Activated CD4-positive, alpha-beta T cell treated with anti-CD3 and anti-CD28 coated beads, Interleukin-2, amount 50 U/mL, for 24 hours (primary cell): ENCODE data around the gene SDC3.

Experiments used
- DNase-seq, 2 donors: peaks; one replicate each; pipeline ENCODE4 v3.0.0-alpha.2; 2020; ENCODE audit warnings: low read depth in 1 of 2, low spot score in 1 of 2

Gene SDC3

DNA sequence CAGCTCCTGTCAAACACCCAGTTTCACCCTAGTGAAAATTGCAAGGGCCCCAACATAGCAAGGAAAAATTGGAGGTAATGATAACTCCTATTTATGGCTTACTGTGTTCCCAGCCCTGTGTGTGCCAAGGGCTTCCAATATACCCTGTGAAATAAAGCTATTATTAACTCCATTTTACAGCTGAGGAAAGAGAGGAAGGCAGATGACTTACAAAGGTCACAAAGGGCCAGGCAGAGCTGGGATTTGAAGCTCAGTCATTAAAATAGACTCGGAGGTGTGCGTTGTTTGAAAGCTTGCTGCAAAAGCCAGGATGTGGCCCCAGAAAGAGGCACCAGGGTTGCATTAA is 20.2 kb upstream of the SDC3 start:
- no peak for DNase-seq

- DNase-seq: no peak
Observed at GRCh38 chr1:30928171-30928570, 19.6 kb upstream of the SDC3 start.

GRCh38 chr1:30927448-30927847 is 18.9 kb upstream of the SDC3 start:
- DNase-seq: no peak

DNA sequence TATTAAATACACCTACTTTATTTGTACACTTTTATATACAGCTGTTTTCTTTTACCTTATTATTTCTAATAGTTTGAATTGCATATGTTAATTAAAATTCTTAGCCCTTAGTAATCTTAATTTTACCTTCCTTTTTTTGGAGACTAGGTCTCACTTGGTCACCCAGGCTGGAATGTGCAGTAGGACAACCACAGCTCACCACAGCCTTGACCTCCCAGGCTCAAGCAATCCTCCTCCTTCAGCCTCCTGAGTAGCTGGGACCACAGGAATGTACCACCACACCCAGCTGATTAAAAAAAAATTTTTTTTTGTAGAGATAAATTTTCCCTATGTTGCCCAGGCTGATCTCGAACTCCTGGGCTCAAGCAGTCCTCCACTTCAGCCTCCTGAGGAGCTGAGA is 15.0 kb upstream of the SDC3 start:
- DNase-seq: no peak

DNA sequence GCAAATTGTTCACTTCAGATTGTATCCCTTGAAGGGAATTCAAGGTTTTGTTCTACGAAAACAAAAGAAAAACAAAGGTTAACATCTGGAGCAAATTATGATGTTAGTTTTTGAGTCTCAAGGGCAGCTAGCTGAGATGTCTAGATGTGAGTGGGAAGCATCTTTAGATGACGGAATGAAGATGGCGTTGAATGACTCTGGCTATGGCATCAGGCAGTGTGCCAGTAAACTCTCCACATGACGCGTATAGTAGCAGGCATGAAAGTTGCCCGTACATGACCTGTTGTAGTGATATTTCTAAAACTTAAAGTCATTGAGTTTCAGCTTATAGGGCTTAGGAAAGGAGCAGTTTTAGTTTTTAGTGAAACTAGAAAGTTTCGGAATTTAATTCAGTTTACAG is 12.3 kb upstream of the SDC3 start:
- DNase-seq: no peak

DNA sequence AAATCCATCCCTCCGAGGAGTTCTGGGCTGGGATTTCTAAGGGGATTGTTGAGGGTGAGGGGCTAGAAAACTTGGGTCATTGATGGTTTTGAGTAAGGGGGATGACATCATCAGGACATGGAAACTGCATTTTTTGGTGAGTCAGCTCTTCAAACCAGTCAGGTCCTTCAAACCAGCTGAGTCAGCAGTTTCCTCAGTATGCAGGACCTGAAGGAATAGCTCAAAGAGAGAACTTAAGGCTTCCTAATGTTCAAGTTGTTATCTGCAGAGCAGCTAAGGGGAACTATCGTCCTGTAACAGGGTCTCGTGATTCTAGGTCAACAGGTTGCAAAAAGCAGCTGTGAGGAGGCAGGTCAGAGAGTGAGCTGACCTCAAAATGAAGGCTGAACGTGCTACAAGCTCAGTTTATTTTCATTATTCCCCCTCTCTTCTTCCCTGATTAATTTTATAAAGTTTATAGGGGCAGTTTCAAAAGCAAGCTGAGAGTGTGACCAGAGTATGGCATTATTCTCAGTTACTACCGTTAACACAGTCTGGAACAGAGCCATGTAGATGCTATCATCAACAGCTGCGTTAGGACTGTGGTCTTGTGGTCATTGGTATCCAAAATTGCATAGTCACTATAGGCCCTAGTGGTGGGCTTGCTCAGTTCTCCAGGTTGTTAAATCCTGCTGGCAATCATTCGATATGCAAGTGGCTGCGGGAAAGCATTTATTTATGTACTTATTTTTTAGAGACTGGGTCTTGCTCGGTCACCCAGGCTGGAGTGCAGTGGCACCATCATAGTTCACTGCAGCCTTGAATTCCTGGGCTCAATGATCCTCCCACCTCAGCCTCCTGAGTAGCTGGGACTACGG is 10.7 kb upstream of the SDC3 start:
- DNase-seq: no peak

GRCh38 chr1:30916296-30916695 is 7.7 kb upstream of the SDC3 start:
- no peak for DNase-seq

GRCh38 chr1:30915491-30916230 is 7.1 kb upstream of the SDC3 start:
- DNase-seq: no peak

- DNase-seq: no peak
Observed at GRCh38 chr1:30914931-30915330, 6.4 kb upstream of the SDC3 start.

DNA sequence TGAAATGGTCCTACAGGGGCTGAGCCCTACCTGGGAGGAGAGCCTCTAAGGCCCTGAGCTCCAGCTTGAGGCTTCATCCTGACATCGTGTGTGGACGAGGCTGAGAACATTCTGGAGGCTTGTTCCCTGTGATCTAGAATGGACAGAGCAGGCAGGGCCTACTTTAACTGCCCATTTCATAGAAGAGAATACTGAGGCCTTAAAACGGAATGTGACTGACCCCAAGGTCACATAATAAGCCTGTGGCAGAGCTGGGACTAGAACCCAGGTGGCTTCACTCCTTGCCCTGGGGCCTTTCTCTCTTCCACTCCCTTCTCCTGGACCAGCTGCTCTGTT is 6.0 kb upstream of the SDC3 start:
- no peak for DNase-seq

DNA sequence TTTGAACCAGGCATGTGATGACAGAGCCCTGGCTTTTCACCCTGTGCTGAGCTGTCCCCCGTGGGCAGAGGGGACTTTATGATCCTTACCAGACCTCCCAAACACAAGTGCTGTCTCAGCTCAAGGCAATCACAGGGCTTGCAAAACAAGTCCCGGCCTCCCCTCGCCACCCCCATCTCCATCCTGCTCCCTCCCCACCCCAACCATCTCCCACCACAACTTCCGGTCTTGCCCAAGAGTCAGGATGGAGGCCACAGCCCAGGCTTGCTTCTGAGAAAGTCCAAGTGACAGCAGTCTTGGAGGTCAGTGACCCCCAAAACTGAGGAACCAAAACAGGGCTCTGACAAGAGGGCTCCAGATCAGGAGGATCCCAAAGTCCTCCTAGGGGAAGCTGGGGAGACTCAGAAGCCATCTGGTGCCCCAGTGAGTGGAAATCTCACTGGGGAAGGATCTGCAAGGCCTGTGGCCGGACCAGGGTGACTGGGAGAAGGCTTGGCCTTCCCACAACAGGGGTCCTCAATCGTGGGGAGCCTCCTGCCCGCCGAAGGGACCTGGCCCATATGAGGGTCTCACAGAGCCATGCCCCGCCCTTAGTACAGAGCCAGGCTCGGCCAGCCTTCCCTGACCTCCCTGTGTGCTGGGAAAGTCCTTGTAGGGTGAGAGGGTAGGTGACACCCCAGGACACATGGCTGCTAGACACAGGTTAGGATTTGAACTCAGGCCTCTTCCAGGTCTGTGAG is 4.5 kb upstream of the SDC3 start:
- DNase-seq: no peak

GRCh38 chr1:30912224-30912623 is 3.7 kb upstream of the SDC3 start:
- DNase-seq: no peak

DNA sequence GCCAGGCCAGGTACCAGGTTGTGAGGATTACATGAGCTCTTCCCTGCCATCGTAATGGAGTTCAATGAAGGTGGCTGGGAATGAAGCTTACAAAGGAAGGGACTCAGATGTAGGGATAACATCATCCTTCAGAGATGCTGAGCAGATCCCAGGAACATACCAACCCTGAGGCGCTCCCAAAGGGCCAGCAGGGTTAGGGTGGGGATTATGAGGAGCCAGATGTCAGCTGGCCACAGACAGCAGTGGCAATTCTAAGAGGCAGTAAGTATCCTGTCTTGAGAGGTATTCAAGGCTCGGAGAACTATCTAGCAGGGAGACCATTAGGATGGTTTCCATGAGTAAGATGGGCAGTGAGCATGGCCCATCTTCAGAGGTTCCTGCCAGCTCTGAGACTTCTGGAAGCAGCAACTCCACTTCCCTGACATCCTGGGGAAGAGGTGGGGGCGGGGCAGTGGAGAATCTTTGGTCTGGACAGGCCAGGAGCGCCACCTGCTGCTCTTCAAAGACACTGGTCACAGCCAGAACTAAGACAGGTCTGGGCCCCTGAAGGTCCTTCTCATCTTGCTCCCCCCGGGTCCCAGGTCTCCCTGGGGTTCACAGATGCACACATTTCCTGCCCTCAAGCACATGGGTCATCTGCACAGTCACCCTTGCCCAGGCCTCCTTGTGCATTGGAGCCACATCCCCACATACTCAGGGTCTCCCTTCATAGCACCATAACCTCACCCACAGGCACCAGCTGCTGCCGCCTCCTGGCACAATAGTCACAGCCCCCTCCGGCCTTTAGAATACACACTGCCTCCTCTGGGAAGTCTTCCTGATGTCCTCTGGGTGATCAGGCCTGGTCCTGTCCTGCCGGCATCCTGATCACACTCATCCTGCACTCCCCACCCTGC is 2.7 kb upstream of the SDC3 start:
- DNase-seq: peak in 1 of 2 donors; percentile 37

DNA sequence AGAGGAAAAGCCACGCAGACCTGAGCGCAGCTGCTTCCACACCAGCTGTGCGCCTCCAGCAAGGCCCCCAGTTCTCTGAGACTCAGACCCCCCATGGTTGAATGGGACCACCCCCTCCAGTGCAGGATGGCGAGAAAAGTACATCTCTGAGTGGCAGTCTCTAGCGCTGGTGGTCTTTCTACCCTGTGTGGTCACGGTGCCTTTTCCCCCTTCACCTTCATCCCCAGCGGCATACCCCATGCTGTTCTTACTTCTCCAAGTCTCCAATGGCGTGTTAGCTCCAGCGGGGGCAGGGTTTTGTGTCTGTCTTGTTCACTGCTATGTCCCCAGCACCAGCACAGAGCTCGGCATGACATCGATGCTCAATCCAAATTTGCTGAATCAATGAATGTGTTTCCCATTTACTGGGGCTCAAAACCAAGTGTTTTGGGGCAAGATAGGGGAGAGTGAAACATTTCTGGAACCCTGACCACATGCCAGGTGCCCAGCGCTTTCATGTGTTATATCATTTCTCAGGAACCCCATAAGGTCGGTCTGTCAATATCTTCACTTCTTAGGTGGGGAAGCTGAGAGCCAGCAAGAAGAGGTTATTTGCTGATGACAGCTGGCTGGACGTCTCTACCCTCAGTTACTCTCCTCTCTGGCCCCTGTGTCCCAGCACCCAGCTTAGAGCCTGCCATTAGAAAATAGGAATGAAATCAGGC is 959 bp upstream of the SDC3 start:
- no peak for DNase-seq

DNA sequence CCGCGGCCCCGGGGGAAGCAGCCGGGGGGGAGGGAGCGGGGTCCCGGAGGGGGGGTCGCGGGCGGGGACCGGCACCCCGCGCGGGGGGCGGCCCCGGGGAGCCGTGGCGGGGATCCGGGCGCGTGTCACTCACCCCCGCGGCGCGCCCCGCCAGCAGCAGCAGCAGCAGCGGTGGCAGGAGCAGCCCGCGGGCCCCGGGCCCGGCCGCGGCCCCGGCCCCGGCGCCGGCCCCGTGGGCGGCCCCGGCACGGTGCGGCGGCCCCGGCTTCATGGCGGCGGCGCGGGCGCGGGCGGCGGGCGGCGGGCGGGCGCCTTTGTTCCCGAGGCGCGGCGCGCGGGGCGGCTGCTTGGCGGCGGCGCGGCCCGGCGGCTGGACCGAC is 252 bp downstream of the SDC3 start:
- no peak for DNase-seq

- DNase-seq: no peak
Observed at GRCh38 chr1:30907481-30908315, 860 bp downstream of the SDC3 start.

GRCh38 chr1:30906631-30907441 is 1.7 kb downstream of the SDC3 start:
- DNase-seq: no peak

DNA sequence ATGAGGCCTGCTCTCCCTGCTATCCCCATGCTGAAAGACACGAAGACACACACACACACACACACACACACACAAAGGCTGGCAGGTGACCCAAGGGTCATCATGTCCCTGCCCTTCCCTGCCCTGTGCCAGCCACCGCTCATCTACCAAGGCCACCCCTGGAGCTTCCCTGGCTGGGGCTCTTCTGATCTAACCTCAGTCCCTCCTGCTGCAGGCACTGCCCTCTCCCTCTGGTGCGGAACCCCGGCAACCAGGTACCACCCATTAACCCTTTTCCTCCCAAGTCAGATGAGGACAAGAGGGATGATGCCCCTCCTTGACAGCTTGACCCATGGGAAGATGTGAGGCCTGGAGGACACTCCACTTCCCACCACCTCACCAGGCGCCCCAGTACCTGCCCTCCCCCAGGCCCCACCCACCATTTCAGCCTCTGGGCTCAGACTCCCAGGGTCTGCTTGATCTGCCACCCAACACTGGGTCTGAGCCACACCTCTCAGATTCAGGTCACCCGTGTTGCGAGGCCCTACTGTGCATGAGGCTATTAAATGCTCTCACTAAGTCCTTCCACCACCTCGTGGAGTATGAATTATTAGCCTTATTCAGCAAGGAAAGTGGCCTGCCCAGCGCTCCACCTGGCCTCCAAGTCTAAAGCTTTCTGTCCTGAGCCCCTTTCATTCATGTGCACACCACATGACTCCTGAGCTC is 2.5 kb downstream of the SDC3 start:
- no peak for DNase-seq
